GM19455 (cell line): ENCODE measurements around the gene IFFO2.

Experiments
- ATAC-seq: cut with Tn5 transposase; IDR thresholded peaks from one replicate; pipeline ENCODE4 v1.9.1; 2021; ENCODE audit not compliant: unreplicated experiment

IFFO2 gene

DNA sequence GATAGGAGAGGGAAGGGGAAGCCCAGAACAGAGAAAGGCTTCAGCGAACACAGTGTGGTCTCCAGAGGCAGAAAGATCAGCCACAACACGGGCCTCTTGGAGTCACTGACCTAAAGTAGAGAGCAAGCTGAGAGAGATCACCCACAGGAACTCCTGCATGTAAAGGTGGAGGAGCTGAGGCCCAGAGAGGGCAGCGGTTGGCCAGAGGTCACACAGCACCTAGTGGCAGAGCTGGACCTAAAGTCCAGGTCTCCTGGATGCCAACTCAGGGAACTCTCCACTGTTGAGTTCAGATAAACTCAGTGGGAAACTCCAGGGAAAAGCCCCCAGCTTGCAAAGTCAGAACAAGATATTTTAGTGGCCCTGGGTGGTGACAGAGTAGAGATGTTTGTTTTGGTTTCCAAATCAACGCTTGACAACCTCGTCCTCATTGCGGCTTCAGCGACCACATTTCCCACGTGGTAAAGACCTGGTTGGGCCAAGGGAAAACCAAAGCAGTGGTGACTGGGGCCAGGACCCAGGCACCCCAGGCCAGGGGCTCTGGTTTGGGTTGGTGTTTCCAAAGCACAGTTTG lies 4.6 kb downstream of the IFFO2 start:
- no peak for ATAC-seq

DNA sequence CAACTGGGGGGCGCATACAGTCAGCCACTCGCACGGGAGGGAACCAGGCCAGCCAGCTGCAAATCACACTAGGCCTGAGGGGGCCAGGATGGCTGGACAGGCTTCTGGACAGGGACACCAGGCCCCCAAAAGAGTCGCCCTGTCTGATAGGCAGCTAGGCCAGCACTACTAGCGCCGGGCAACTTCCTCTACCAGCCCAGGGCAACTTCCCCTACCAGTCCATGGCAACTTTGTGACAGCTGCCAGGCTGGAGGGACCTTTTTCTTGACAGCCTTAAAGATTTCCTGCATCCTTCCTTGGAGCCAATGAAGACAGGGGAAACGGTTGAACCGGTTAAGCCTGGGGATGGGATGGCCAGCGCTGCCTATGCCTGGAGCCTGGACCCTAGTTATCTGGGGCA lies 5.1 kb downstream of the IFFO2 start:
- ATAC-seq, result no peak

DNA sequence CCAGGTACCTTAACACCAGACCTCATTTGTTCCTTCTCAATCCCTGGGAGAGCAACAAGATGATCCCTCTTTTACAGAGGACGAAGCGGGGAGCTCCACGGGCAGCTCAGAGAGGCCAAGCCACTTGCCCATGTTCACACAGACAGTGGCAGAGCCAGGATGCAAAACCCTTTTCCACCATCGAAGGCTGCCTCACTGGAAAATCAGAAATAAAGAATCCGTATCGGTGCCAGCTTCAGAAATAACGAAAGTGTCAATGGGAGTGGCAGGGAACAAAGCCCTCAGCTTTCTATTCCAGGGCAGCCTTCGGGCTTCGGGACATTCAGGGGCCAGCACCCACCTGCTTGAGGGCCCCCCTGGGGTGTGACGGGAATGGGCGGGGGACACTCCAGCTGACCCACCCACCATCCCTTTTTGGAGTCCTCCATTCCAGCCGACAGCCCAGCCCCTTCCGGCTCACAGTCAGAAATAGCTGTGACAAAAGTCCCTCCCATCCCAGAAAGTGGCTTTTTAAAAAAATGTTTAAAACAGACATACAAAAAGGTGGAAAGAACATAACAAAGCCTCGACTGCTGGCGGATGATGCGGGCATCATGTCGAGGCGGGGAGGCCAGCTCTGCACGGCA lies 6.0 kb downstream of the IFFO2 start:
- ATAC-seq, result no peak

DNA sequence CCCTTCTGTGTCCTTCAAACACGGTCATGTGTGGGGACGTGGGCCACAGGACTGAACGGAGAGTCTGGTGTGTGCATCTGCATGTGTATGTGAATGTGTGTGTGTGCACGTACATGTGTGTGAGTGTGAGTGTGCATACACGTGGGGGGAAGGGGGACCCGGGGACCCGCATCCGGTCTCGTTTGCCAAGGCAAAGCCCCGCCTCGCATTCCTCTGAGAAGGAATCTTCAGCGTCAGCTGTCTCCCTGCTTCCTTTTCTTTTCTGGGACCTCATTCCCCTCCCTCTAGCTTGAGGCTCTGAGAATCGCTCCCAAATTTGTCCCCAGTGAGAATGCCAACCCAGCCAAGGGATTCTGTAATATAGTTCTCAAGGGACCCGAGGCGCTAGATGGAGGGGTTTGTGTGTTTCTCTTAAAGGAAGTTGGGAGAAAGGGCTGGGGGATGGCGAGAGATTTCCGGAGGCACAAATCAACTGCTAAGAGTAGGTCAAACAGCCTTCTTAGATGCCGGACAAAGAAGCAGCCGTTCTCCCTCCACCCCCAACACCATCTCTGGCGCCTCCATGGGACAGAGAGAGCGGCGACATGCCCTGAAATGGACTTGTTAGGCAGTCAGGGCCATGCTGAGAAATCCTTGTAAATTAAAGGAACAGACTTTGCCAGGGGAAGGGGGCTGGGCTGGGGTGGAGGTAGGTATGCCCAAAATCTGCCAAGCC lies 6.6 kb downstream of the IFFO2 start:
- no peak for ATAC-seq

DNA sequence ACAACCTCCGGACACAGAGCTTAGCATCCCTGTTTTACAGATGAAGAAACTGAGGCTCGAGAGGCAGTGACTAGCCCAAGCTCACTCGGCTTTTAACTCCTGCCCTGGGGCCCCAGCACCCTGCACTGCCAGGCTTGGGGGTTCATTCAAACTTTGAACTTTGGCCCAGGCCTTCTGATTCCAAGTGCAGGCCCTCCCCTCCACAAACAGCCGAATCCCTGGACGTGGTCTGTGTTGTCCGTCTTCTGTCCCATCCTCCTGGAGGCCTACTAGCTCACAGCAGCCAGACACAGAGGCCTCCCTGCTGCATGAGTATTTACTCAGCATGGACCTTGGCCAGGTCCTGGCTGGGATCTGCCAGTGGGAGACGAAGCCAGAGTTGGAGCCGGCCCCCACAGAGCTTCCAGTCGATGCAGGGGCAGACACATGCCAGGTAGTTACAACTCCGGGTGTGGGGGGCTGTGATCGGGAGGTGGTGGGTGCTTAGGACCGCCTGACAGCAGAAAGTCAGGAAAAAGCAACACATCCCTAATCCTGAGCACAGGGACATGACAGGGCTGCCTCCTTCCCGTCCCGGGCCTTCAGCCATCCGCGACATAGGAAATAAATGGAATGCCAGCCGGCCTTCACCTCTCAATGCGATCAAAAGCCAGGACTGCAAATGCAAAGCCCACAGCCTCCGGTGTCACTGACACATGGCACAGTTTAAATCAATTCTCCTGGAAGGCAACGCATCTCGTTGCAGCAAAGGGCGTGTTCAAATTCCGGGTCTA lies 7.4 kb downstream of the IFFO2 start:
- no peak for ATAC-seq

DNA sequence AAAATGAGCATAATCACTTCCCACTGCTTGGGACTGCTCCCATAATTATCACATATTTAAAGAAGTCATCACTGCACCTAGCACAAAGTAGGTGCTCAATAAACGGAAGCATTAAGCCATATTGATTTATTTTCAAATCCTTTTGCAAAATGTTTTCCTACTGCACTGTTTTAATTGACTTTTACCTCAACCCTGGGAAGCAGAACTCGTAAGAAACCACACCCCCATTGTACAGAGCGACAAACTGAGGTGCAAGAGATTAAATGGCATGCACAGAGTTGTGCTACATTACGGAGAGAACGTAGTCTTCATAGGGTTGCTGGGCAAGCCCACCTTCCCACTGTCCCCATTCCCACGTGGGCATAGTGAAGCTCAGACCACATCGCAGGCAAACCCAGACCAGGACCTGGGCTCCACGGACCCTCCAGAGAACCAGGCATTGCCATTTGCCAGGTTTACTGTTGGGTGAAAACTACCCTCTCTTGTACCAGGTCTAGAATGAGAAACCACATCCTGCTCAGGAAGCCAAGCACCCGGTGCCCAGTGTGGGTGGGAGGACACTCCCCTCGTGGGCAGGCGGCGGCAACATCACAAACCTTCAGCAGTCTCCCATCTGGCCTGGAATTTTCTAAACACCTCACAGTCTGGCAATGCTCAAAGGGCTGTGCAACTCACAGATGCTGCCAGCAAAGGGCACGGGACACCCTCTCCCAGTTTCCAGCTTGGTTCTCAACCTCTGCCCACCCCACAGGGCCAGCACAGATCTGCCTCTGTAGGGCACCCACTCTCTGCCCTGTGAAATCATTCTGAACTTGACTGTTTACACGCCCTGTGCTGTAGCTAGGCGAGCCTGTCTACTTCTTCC lies 8.2 kb downstream of the IFFO2 start:
- ATAC-seq, result no peak

DNA sequence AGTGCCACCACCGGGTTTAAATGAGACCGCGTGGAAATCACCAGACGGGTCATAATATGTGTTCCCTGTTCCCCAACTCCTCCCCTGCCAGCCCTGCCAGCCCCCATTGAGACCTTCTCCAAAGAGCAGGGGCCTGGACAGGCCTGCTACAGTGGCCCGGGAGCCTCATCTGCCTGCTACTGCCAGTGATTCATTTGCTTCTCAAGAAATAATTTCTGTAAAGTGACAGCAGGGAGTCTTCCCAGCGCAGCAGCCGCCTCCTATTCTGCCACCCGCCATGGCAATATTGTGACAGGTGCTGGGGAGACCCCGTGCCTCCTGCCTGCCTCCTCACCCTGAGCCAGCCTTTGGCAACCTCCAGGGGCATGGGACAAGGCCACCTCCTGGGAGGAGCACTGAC lies 8.9 kb downstream of the IFFO2 start:
- no peak for ATAC-seq

DNA sequence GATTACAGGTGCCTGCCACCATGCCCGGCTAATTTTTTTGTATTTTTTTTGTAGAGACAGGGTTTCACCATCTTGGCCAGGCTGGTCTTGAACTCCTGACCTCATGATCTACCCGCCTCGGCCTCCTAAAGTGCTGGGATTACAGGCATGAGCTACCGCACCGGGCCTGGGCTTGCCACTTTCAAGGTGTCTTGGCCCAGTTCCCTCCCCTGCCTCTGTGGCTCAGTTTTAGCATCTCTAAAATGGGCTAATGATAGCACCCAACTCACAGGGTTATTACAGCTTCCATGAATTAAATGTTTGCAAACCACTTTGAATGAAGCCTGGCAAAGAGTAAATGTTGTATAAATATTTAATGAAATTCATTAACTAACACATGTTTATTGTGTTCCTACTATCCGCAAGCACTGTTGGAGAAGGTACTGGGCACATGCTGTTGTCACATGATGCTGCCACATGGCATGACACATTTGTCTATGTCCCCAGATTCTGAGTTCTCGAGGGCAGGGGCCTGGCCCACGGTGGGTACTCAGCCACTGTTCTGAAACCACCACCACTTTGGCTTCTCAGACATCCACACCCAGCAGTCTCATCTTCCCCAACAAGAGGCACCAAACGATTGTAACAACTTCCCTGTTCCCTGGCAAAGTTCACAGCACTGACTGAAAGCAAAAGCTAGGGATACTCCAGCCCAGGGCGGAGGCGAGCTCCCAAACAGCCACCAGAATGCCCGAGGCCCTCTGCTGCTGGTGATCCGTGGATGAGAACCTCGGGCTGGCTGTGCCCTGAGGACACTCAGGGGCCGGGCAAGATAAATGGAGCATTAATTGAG lies 9.7 kb downstream of the IFFO2 start:
- ATAC-seq, result no peak

DNA sequence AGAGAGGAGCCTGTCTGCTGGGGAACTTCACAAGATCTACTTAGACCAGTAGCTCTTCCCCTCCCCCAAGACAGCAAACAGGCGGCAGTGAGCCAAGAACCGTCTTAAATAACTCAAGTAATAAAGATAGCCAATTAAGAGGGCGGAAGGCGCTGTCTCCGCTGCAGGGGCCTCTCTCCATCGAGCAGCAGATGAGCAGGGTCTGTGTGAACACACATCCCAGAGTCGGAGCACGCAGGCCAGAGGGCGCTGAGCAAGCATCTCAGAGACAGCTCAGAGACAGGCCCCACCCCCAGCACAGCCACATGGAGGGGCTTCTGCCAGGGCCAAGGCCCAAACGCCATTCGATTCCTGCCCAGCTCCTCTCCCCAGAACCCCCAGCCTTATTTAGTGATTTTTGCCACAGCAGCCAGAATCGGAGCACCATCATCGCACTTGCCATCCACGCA lies 11.1 kb downstream of the IFFO2 start:
- no peak for ATAC-seq

DNA sequence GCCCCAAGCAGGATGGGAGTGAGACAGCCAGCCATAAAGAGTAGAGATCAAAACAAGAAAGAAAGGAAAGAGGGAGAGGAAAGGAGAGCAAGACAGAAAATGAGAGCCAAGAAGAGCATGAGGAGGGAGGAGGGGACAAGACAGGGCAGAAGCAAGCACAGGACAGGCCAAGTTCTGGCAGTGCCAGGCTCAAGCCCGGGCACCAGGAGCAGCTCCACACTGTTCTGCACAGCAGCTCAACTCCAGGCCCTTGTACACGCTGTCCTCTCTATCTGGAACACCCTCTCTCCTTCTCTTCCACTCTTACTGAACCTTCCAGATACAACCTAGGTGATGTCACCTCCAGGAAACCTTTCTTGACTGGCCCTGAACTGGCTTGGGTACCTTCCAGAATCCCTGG lies 11.7 kb downstream of the IFFO2 start:
- no peak for ATAC-seq

DNA sequence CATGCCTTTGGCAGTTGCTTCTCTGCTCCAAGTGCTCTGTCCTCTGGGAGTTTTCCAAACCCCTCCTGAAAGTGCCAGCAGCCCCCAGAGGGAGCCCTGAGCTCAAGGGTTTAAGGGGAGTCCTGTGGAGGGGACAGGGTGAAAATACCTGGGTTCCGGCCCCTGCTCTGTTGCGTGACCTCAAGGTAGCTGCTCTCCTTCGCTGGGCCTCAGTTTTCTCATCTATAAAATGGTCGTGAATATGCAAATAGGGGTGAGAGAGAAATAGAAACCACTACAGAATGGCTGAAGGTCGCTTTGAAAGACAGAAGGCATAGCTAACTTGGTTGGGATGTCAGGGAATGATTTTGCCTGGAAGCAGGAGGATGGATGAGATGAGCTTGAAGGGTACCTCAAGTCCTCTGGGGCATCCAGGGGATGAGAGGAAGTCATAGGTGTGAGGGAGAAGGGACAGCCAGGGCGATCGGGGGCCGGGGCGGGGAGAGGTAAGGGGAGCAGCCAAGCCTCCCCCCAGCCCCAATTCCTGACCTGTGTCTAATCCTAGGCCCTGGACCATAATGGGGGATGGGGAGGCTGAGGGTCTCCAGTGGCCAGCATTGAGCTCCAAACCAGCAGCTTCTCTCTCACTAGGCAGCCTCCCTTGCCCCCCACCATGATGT lies 12.4 kb downstream of the IFFO2 start:
- no peak for ATAC-seq

DNA sequence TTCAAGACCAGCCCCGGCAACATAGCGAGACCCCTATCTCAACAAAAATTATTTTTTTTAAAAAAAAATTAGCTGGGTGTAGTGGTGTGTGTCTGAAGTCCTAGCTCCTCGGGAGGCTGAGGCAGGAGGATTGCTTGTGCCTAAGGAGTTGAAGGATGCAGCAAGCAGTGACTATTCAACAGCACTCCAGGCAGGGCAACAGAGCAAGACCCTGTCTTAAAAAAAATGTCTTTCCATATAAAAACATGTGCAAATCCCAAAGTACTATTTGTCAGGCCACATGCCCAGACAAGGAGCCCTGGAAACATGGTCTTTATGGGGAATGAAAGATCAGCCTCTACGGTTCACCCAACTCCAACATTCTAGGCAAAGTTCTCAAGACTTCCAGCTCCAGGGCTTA lies 13.3 kb downstream of the IFFO2 start:
- no peak for ATAC-seq

DNA sequence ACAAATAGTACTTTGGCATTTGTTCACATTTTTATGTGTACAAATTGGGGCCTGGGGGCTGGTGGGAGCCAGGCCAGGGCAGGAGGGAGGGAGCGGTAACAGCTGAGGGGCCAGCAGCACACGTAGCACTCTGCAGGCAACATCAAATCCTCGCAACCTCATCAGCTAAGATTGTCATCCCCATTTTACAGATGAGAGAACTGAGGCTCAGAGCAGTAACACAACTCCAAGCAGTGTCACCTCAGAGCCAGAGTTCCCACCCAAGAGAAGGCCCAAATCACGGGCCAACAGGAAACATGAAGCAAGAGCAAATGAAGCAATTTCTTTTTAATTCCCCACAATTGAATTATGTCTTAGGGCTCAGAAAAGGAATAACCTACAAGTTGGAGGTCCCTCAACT lies 14.1 kb downstream of the IFFO2 start:
- no peak for ATAC-seq

DNA sequence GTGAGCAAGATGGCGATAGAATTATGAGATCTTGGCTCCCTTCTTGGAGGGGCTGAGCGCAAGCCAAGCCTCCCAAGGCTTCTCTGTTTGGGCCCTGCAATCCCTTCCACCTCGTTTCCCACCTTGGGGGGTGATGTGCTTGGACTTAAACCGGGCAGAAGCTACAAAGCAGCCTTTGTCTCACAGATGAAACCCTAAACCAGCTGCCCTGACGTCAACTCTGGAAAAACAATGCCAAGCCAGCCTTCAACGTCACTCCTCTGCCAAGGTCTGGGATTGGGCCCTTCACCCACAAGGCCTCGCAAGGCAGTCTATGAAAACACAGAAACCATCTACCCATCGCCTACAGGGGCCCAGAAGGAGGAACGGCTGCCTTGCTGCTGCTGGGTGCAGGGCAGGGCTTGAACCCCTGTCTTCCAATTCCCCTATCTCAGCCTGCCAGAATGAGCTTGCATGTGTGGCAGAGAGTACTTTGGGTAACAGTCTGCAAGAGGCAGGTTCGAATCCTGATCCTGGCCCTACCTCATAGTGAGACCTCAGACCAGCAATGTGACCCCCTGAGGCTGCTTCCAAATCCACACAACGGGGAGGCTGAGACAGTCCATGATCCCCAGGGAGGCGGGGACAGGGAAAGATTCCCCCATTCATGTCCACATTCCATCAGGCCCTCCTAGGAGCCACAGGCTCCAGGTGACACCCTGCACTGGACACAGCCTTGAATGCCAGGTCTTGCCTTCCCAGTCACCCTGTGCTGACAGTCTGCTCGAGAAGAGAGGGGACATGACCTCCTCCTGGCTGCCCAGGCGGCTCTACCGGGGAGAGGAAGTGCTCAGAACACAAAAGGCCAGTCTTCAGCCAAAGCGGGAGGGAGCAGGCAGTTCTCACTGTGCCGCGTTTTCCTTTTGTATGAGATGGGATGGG lies 15.0 kb downstream of the IFFO2 start:
- ATAC-seq, result no peak

DNA sequence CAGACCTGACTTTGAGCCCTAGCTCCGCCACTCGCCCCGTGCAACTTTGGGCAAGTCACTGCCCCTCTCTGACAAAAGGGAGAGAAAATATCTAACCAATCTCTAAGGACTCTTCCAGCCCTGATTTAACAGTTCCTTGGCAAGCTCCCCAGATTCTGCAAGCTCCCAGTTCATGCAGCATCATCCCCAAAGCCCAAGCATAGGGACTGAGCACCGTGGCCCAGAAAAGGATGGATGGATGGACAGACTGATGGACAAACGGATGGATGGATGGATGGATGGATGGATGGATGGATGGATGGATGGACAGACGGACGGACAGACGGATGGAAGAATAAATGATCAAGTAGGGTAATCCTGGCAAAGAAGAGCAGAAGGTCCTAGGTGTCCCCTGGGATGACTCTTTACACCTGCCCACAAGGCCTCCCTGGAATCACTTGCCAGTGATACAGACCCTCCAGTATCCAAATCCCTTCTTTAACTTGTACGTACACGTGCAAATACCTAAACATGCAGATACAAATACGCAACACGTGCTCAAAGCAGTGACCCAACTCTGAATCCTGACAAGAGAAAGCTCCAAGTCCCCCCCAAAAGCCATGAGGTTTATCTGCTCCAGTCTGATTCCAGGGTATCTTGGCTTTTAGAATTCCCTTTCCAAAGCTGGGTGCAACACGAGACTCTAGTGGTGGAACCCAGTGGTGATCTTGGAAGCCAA lies 16.0 kb downstream of the IFFO2 start:
- ATAC-seq, result no peak

DNA sequence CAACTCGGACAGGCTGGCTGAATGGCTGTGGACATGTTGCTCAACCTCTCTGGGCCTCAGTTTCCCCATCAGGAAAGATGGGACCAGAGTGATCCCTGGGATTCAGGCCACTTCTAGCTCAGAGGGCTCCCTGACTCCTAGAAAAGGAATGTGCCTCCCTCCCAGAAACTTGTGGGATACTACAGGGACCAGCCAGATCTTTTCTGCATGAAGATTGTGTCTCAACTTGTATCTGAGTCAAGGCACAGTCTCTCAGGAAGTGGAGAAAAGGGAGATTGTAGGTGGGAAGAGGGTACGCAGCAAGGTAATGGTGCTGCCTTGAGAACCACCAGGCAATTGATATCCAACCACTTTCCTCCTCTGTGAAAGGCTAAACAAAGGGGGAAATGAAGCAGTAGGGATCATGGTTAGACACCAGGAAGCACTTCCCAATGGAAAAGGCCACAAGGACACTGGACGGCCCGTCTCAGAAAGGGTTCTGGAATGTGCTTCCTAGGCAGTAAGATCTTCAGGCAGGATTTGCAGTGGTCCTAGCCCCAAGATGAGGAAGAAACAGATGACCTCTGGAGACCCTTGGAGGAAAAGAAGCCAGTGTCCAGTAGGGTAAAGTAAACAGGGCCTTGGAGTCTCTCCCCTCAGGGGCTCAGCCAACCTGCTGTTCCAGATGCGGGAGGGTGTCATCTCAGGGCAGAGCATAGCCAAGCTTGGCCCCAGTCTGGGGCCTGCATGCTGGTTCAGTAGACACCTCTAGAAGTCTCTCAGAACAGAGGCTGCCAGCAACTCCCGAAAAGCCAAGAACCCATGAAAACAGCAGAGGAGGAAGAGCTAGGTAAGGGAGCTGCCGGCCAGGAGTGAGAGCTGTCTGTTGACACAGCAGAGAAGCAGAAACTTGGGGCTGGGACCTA lies 16.8 kb downstream of the IFFO2 start:
- no peak for ATAC-seq

DNA sequence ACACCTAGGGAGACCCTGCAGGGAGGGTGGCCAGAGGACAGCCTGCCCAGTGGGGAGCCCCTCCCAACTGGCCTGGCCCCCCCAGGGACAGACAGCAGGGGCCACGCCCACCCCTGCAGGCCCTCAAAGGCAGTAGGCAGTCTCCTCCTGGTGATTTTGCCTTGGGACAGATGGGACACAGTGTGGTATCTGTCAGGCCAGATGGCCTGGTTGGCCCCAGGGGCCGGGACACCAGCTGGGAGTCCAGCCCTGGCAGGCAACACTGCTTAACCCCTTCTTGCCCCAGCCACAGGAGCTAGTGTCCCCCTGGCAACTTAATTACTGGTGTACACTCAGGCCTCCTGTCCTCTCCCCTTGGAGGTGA lies 17.8 kb downstream of the IFFO2 start:
- no peak for ATAC-seq
